Measurements from ENCODE around the gene RNGTT.

DNA sequence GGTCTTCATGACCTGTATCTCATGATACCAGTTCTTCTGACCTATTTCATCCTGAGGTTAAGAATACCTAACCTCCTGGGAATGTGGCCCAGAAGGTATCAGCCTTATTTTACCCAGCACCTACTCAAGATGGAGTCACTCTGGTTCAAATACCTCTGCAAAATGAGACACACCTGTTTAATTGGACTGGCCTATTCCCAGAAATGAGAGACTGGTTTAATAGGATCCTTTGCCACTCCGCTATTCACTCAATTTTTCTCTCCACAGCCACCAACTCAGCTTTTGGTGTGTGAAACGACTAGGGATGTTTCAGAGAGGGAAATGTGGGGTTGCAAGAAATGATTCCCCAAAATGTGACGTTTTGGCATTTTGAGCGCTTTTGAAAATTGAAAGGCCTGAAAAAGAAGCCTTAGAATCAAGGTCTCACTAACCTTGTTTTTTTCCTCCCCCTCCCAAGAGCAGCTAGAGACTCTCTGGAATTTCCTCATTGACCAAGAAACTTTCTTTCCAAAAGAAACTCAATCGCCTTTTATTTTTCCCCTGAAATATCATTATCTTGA lies 45.5 kb upstream of the RNGTT start:
- TF ChIP-seq, protein P1, sequence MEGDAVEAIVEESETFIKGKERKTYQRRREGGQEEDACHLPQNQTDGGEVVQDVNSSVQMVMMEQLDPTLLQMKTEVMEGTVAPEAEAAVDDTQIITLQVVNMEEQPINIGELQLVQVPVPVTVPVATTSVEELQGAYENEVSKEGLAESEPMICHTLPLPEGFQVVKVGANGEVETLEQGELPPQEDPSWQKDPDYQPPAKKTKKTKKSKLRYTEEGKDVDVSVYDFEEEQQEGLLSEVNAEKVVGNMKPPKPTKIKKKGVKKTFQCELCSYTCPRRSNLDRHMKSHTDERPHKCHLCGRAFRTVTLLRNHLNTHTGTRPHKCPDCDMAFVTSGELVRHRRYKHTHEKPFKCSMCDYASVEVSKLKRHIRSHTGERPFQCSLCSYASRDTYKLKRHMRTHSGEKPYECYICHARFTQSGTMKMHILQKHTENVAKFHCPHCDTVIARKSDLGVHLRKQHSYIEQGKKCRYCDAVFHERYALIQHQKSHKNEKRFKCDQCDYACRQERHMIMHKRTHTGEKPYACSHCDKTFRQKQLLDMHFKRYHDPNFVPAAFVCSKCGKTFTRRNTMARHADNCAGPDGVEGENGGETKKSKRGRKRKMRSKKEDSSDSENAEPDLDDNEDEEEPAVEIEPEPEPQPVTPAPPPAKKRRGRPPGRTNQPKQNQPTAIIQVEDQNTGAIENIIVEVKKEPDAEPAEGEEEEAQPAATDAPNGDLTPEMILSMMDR (conservative IDR thresholded peaks at IDR 0.05): no peak
- no peak for TF ChIP-seq ZFX (IDR thresholded peaks at IDR 0.05)

Data from C4-2B (cell line).